GM12801 (cell line): ENCODE results near the gene SAMD11.

Experiments
- CTCF ChIP-seq: IDR thresholded peaks from one replicate; pipeline ENCODE4 v1.5.1; 2011; ENCODE audit warnings: control low read depth; ENCODE audit not compliant: insufficient read length; ENCODE audit errors: extremely low read depth

The SAMD11 gene

GRCh38 chr1:945688-946556, 22.2 kb downstream of the SAMD11 start:
- no peak for TF ChIP-seq CTCF

- TF ChIP-seq CTCF = no peak
Measured at GRCh38 chr1:947958-948357, 24.2 kb downstream of the SAMD11 start.

GRCh38 chr1:950268-950667, 26.5 kb downstream of the SAMD11 start:
- TF ChIP-seq CTCF = no peak

- no peak for TF ChIP-seq CTCF
Measured at GRCh38 chr1:950881-951280, 27.2 kb downstream of the SAMD11 start.

GRCh38 chr1:951364-951763, 27.6 kb downstream of the SAMD11 start:
- no peak for TF ChIP-seq CTCF

- no peak for TF ChIP-seq CTCF
Measured at GRCh38 chr1:952201-952600, 28.5 kb downstream of the SAMD11 start.

- TF ChIP-seq CTCF = no peak
Measured at GRCh38 chr1:952603-953002, 28.9 kb downstream of the SAMD11 start.
